ENCODE data around the gene HIRIP3. TPM values are rescaled to one million over a fixed set of nuclear protein-coding genes. Genes with fewer than 3 reads are reported as not detected.
A peak's percentile ranks its signal among the peaks of the same experiment; 100 is the strongest.
"Not testable (repeated sequence)": the region's sequence is repeated elsewhere in the genome, so short reads cannot be mapped to it uniquely, and the experiment has no call there.

Gene HIRIP3
- total RNA-seq, 2 donors from 2014 or later: 13.0 to 18.4 TPM

DNA sequence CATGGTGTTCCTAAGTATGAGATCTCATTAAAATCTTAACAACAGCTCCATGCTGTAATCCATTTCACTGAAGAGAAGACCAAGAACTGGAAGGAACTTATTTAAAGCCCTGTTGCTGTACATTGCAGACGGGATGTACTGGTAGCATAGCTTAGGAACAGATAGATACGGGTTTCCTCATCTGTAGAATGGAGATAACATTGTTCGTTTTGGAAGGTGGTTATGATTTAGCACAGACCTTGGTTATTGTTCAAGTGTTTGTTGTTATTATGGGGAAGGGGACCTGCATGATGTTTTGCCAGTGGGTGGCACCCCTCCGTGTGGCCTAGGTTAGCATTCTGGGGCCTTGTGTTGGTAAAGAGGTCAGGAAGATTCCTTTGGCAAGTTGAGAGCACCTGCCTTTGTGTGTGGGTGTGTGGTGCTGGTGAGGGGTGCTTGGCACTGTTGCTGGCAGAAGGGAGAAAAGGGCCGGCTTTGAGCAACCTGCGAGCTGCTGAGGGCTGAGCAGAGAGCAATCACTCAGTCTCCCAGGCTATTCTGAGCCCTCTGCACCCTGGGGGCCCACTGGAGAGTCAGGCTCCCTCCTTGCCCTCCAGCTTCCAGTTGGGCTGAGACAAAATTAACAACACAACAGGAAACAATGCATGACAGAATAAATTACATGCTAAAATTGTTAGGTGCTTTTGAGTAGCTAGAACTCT lies 19.5 kb downstream of the HIRIP3 start:
- DNase-seq (no peak), ATAC-seq (no peak)
- intact Hi-C loops (cut with DNase I): no loop called here

DNA sequence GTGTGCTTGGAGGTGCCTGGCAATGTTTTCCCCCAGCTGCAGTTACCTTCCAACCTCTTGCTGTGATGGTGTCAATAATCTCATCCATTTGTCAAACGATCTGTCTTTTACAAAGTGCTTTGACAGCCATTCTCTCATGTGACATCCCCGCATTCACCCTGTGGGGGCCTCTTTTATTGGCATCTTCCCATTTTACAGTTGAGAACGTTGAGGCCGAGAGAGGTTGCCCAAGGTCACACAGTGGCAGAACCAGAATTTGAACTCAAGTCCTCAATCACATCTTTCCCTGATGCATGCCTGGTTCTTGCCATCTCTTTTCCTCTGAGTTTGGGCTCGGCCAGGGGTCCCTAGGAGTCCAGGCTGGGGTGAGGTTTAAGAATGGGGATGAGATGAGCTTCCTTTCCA lies 20.3 kb downstream of the HIRIP3 start:
- no peak for ATAC-seq
- intact Hi-C loops (cut with DNase I): no loop called here

DNA sequence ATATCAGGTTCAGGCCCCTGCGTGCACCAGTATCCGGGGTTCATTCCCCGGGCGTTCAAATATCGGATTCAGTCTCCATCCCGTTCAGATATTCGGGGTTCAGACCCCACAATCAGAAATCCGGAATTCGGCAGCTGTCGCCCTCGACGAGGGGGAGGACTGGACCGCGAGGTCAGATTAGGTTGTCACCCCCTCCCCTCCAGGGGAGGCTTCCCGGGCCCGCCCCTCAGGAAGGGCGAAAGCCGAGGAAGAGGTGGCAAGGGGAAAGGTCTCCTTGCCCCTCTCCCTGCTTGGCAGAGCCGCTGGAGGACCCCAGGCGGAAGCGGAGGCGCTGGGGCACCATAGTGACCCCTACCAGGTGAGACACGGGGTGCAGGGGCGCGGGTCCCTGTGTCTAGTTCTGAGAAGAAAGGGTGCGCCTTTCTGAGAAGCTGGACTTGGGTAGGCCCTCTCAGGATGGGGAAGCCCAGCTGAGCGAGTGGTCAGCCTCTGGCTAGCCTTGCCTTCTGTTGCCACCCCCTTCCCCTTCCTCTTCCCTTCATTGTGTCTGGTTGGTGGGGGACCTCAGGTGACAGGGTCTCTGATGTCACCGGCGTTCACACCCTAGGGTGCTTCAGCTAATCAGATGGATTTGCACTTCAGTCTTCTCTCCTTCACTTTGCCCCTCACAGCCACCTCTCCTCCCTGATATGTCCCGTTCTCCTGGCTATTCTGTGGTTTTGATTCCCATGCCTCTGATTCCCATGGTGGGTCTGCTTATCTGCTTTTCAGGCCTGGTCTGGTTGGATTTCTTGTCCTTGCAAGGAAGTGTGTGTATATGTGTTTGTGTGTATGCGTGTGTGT lies 20.9 kb downstream of the HIRIP3 start:
- ATAC-seq: peak; percentile 7 to 15
- peak; percentile 53 for DNase-seq
- intact Hi-C loops (cut with DNase I): no loop called here

More for the DNA sequence above, 20.3 kb downstream of the HIRIP3 start:
- DNase-seq: no peak

DNA sequence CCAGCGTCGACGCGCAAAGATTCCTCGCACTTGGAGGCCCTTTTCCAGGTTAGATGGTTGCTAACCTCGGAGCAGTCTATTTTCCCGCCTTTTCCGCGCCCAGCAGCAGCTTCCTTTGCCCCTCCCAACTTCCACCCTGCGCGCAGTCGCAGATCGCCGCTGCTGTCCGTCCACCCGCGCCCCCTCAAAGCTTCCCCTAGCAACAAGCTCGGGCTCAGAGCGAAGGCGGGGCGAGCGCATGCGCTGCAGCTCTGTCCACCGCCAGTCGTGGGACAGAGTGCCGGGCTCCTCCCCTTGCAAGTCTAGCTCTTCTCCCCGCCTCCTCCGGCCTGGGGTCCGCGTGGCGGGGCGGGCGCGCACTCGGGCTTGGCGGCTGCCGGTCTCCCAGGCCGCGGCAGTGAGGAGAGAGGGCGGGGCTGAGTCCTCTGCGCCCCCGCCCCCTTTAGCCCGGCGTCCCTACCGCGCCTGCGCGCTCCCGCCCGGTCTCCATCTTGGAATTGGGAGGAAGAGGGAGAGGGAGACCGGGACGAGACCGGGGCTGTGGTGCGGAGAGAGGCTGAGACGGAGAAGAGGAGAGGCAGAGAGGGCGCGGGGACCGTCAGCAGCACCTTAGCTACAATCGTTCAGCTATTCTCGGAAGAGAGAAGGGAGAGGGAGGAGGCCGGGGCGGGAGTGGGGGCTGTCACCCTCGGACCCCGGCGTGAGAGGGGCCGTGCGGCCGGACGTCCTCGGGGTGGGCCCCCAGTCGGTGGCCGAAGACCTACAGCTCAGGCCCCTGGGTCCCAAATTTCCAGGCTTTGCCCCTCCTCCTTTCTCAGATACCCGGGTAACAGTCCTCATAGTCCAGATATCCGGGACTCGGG lies 21.8 kb downstream of the HIRIP3 start, which contains the start of gene TAOK2:
Gene TAOK2, plus strand, starts transcription at position 485 of the 863 bp plus-strand sequence. CDS start 3,905 bp downstream, outside the sequence.
- ATAC-seq (peak; percentile 98 to 99), DNase-seq (peak; percentile 99)
- intact Hi-C loops (cut with DNase I): no loop called here

DNA sequence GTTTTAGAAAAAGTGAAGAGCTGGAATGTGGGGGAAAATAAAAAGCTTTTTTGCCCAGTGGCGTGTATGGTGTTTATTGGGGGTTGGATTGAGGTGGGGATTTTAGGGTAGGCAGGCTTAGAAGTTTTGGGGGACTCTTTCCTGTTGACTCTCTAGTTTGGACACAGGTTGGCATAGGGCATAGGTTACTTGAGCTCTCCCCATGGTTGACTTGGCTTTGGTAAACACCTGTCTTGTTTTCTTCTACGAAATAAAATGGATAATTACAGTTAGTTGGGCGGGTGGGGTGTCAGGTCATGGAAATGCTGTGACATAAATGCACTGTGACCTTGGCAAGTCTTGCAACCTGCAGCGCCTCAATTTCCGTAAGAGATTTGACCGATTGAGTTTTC lies 22.4 kb downstream of the HIRIP3 start:
- ATAC-seq (no peak), DNase-seq (no peak)
- intact Hi-C loops (cut with DNase I): no loop called here

DNA sequence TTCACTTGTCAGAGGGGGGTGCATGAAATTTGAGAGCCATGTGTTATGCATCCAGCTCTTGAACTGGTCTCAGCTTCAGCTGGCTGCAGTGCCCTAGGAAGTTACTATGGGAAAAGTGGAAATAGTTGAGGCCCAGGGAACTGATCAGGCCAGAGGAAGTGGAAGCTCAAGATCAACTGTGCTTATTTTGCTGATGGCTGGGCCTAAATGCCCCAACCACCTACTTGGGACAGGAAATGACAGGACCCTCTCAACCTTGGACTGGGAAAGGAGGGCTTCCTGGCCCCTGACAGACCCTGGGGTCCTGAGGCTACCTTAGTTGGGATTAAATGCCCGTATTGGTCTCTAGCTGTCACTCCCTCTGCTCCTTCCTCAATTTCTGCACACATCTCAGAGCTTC lies 22.9 kb downstream of the HIRIP3 start:
- intact Hi-C loops (cut with DNase I): no loop called here
- DNase-seq (no peak), ATAC-seq (no peak)

DNA sequence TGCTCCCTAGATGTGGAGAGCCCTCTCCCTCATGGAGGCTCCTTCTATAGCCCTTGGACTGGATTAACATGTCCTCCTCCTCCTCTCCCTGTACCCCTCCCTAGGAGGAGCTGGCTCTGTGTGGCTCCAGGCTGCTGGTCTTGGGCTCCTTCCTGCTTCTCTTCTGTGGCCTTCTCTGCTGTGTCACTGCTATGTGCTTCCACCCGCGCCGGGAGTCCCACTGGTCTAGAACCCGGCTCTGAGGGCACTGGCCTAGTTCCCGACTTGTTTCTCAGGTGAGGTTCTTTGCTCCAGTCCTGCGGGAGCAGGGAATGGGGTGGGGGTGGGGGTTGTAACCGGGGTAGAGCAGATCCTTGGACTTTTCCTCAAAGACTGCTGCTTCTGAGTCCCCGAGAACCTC lies 24.1 kb downstream of the HIRIP3 start:
- intact Hi-C loops (cut with DNase I): no loop called here

DNA sequence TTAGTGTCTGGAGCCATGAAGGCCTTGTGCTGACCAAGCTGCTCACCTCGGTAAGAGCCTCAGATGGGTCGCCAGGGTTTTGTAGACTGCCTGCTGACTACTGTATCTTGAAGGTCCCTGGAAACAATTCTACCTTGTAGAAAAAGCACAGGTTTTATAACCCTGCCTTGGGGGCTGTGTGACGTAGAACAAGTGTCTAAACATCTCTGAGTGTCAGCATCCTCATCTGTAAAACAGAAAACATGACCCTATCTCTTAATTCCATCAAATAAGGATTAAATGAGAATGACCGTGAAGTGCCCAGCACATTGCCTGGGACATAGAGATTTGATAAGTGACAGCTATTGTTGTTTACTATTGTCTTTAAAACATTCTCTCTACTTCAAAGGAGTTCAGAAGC lies 27.2 kb downstream of the HIRIP3 start:
- ATAC-seq: no peak

More for the DNA sequence above, 24.1 kb downstream of the HIRIP3 start:
- ATAC-seq (no peak), DNase-seq (no peak)

DNA sequence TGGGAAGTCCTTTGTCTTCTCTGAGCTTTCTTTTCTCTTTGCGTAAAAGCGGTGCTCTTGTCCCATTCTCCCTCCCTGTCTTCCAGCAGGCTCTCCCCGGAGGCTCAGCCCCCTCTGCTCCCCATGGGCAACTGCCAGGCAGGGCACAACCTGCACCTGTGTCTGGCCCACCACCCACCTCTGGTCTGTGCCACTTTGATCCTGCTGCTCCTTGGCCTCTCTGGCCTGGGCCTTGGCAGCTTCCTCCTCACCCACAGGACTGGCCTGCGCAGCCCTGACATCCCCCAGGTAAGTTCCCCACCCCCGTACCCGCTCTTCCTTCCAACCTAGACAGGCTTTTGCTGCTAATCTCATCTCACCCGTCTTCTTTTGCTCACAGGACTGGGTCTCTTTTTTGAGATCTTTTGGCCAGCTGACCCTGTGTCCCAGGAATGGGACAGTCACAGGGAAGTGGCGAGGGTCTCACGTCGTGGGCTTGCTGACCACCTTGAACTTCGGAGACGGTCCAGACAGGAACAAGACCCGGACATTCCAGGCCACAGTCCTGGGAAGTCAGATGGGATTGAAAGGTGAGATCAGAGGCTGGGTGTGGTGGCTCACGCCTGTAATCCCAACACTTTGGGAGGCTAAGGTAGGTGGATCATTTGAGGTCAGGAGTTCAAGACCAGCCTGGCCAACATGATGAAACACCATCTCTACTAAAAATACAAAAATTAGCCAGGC lies 32.2 kb downstream of the HIRIP3 start:
- ATAC-seq: no peak
- intact Hi-C loops (cut with DNase I): loop anchor here in 1 of 2 donors (2.0 kb wide), 1 partner anchor 34 kb away; the partner anchor contains the start of gene INO80E
- DNase-seq: no peak

More for the DNA sequence above, 27.2 kb downstream of the HIRIP3 start:
- intact Hi-C loops (cut with DNase I): no loop called here
- DNase-seq: no peak

DNA sequence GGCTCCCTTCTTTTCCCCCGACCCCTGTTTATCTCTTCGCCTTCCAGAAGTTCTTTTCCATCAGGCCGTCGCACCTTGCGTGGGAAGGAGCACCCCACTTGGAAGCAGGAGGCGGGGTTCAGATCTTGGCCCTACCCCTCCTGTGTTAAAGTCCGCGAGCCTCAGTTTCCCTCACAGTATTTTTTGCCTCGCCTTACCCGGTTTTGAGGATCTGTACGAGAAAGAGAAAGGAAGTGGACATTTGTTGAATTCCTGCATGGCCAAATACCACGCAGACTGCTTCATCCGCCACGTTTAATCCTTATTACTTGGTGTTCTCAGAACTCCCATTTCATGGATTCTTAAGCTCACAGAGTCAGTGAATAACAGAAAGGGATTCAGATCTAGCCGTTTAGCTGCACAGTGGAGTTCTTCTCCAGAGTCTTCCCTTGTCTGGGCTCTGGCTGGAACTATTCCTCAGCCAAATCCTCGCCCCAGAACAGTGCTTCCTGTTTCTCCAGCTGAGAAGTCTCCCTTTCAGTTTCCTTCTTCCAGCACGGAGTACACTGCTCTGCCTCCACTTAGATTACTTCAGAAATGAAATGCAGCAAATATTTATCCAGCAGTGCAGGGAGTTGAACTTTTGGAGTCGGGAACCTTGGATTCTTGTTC lies 32.9 kb downstream of the HIRIP3 start:
- no peak for DNase-seq

DNA sequence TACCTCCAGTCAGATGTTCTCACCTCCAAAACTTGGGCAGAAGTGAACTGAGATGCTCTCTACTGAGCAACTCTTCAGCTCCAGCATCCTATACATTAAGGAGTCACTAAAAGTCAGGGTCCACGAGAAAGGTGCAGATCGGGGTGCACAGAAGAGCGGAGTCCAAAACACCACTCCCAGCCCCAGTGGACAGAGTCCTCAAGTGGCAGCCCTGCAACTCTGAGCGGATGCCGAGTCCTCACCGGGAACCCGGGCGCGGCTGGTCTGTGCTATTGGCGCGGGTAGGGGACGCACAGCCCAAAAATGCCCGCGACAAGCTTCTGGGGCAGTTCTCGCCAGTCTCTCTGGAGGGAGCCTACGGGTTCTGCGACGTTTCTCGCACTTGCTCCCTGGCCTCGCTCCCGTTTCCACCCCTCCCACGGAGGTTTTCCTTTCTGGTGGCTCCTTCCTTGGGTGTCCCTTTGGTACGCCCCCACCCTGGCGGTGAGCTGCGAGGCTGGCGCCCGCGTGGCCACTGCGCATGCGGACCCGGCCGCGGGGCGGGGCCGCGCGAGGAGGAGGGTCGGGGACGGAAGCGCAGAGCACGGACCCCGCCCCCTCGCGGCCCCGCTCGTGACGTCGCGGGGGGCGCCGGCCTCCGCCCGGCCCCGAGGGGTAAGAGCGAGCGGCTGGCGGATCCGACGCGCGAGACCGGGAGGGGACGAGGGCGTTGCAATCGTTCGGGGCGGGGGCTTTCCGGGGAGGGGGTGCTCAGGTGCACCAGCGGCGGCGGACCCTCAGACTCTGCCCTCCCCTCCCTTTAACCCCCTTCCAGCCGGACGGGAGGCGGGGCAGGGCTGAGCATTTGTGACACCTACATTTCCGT lies 33.7 kb downstream of the HIRIP3 start, which contains the start of gene TMEM219:
Gene TMEM219, plus strand, starts transcription at position 601 of the 865 bp plus-strand sequence. CDS start 1,065 bp downstream, outside the sequence.
- intact Hi-C loops (cut with DNase I): loop anchor here in 1 of 2 donors (2.0 kb wide), 1 partner anchor 35 kb away; the partner anchor contains the start of gene INO80E

More for the DNA sequence above, 32.9 kb downstream of the HIRIP3 start:
- peak; percentile 49 to 67 for ATAC-seq
- intact Hi-C loops (cut with DNase I): loop anchor here in 1 of 2 donors (2.0 kb wide), 1 partner anchor 34 kb away; the partner anchor contains the start of gene INO80E

DNA sequence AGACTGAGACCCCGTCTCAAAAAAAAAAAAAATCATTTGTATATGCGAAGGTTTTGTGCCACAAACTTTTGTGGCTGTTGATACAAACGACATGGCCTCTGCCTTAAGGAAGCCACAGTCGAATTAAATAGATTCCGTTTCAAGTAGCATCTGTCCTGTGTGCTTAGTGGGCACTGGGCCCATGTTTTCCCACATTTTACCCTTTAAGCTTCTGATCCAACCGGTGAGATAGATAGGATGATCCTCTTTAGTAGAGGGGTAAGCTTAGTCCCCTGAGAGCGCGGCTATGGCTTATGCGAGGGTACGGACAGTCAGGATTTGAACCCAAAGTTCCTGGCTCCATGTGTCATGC lies 34.3 kb downstream of the HIRIP3 start:
- intact Hi-C loops (cut with DNase I): no loop called here
- ATAC-seq (no peak), DNase-seq (no peak)

More for the DNA sequence above, 33.7 kb downstream of the HIRIP3 start, which contains the start of gene TMEM219:
- ATAC-seq (peak; percentile 98), DNase-seq (peak; percentile 92)

DNA sequence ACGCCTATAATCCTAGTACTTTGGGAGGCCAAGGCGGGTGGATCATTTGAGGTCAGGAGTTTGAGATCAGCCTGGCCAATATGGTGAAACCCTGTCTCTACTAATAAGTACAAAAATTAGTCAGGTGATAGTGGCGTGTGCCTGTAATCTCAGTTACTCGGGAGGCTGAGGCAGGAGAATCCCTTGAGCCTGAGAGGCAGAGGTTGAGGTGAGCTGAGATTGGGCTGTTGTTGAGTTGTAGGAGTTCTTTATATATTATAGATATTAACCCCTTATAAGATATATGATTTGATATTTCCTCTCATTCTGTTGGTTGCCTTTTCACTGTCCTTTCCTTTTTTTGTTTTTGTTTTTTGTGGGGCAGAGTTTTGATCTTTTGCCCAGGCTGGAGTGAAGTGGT lies 35.6 kb downstream of the HIRIP3 start:
- intact Hi-C loops (cut with DNase I); ATAC-seq; DNase-seq: not testable (repeated sequence)

DNA sequence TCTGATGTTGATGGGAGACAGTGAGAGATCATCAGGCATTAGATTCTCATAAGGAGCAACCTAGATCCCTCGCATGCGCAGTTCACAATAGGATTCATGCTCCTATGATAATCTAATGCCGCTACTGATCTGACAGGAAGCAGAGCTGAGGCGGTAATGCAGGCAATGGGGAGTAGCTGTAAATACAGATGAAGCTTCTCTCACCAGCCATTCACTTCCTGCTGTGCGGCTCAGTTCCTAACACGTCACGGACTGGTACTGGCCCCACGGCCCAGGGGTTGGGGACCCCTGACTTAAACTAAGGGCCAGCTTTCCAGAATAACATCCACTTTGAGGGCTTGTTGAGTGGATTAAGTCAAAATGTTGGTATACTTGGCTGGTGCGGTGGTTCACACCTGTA lies 36.1 kb downstream of the HIRIP3 start:
- DNase-seq (no peak), ATAC-seq (no peak)
- intact Hi-C loops (cut with DNase I): no loop called here

DNA sequence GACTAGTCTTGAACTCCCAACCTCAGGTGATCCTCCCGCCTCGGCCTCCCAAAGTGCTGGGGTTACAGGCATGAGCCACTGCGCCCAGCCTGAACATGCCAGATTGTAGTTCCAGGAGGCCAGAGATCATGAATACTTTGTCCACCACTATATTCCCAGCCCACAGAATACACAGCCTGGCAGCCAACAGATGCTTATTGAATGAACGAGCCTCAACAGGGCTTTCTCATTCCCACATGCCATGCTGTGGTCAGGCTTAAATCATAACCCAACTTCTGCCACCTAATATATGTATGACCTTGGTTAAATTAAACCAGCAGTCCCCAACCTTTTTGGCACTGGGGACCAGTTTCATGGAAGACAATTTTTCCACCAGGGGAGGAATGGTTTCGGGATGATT lies 36.7 kb downstream of the HIRIP3 start:
- no peak for ATAC-seq
- intact Hi-C loops (cut with DNase I): no loop called here

DNA sequence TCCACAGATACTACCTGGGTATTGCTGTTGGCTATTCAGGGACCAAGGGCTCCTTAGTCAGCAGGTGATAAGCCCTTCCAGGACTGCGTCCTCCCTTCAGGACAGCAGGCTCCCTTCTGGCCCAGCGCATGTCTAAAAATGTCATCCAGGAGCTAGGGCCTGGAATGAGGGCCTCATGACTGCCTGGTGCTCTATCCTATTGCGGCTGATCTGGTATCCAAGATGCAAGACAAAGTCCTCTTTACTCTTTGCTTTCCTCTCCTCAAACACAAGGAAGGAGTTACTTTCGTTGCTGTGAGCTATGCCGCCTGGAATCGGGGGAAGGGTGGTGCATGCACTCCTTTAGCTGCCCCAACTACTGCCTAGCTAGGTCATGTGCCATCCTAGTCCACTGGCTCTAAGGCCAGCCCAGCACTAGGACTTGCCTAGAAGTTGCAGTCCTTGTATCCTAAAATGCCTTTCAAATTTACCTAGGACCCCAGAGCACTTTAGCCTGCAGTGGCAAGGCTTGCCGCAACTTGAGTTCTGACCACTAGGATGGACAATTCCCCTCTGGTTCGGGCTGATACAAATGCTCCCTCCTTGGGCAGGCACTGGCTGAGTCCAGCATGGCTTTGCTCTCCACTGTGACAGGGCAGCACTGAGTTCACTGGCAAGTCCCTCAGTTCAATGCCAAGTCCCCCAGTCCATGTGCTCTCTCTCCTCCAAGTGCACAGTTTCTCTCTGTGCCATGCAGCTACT lies 43.6 kb downstream of the HIRIP3 start:
- intact Hi-C loops (cut with DNase I): no loop called here
- ATAC-seq: no peak
- no peak for DNase-seq

More for the DNA sequence above, 36.7 kb downstream of the HIRIP3 start:
- no peak for DNase-seq

Data from left cardiac atrium (tissue), 4 donors.